GM19035 (cell line): ENCODE data around the gene PER1.

Experiments used
- ATAC-seq: cut with Tn5 transposase; IDR thresholded peaks from one replicate; pipeline ENCODE4 v1.9.1; 2021; ENCODE audit not compliant: unreplicated experiment

PER1 gene

GRCh38 chr17:8154608-8155155, 2.5 kb upstream of the PER1 start:
- no peak for ATAC-seq

- no peak for ATAC-seq
These were observed 1.9 kb upstream of the PER1 start for GRCh38 chr17:8153957-8154607.

GRCh38 chr17:8153525-8153956, 1.3 kb upstream of the PER1 start:
- no peak for ATAC-seq

- no peak for ATAC-seq
These were observed 837 bp upstream of the PER1 start for GRCh38 chr17:8153031-8153451.

- ATAC-seq = no peak
These were observed 528 bp downstream of the PER1 start for GRCh38 chr17:8151641-8152111.

GRCh38 chr17:8151120-8151640, 1.0 kb downstream of the PER1 start:
- ATAC-seq = peak; percentile 44

- ATAC-seq = no peak
These were observed 1.7 kb downstream of the PER1 start for GRCh38 chr17:8150194-8151119.

GRCh38 chr17:8149419-8150193, 2.6 kb downstream of the PER1 start:
- ATAC-seq = no peak

GRCh38 chr17:8148560-8148959, 3.6 kb downstream of the PER1 start:
- ATAC-seq = no peak

- ATAC-seq = no peak
These were observed 4.3 kb downstream of the PER1 start for GRCh38 chr17:8147805-8148404.

GRCh38 chr17:8147141-8147804, 4.9 kb downstream of the PER1 start:
- no peak for ATAC-seq

- ATAC-seq = no peak
These were observed 5.6 kb downstream of the PER1 start for GRCh38 chr17:8146381-8147140.

GRCh38 chr17:8145811-8146210, 6.4 kb downstream of the PER1 start:
- no peak for ATAC-seq

GRCh38 chr17:8144401-8145231, 7.6 kb downstream of the PER1 start:
- ATAC-seq = no peak

- ATAC-seq = no peak
These were observed 8.4 kb downstream of the PER1 start for GRCh38 chr17:8143581-8144400.

- ATAC-seq = no peak
These were observed 9.2 kb downstream of the PER1 start for GRCh38 chr17:8142887-8143580.
